GM23248 (cell line): ENCODE results near the gene CADPS2.

ENCODE experiments used
- EZH2 ChIP-seq: fragments of 200-600 bp; sonication (generic); IDR thresholded peaks from 2 replicates; pipeline ENCODE4 v1.6.1; 2018; ENCODE audit warnings: antibody characterized with exemption, mild to moderate bottlenecking; ENCODE audit not compliant: insufficient read depth, poor library complexity, severe bottlenecking
- EZH2phosphoT487 ChIP-seq: fragments of 200-600 bp; sonication (generic); IDR thresholded peaks from 2 replicates; pipeline ENCODE4 v1.6.1; 2018; ENCODE audit warnings: antibody characterized with exemption, moderate library complexity, mild to moderate bottlenecking, low read depth; ENCODE audit not compliant: insufficient read depth

DNA sequence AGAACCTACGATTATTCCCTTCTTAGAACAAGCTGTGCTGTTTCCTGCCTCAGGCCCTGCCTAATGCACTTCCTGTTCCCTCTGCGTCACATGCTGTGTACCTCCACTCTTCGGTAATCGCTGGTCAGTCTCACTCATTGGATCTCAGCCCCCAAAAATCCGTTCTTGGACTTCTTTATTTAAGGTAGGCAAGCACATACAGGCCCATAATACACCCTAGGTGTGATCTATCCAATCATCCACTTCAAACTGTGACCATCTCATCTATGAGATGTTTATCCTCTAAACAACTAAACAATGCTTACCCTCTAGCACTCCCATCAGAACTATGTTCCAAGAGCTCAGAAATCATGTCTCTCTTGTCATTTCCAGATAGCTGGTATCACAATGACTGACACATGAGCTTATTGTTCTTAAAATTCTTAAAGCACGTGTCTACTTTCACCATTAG is 83.9 kb downstream of the CADPS2 start:
- TF ChIP-seq EZH2 (no peak), EZH2phosphoT487 (no peak)
